ENCODE results near the gene CCL25. TPM values are rescaled to one million over a fixed set of nuclear protein-coding genes. Genes with fewer than 3 reads are reported as not detected.

CCL25 gene
- total RNA-seq, 1 experiment from 2014 or later: not detected

DNA sequence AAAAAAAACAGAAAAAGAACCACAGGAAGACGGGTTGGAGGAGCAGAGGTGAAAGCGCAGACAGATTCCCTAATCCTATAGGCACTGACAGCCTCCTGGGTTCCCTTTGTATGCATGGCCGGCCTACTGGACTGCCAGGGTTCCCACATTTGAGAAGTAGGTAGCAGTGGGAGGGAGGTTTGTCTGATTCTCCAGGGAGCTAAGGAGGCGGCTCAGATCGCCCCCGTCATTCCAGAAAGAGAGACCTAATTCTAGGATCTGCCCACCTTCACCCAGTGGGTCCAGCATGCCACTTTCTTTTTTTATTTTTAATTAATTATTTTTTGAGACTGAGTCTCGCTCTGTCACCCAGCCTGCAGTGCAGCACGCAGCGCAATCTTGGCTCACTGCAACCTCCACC is 9.7 kb upstream of the CCL25 start:
- Histone ChIP-seq H3K4me1 (ENCODE audit: control insufficient read depth in 1 of 2, insufficient read depth in 2 of 2, low read length in 2 of 2) (peaks cover 4 to 10% of the 10 kb centered on the region in 2 experiments; a peak in 3 of 4 replicates), H3K9ac (ENCODE audit: low read length) (no peak overlapping the region), H3K4me2 (ENCODE audit: low read length) (no peak overlapping the region), H2AFZ (ENCODE audit: low read depth, low read length, poor library complexity, severe bottlenecking) (no peak overlapping the region), H3K79me2 (ENCODE audit: insufficient read depth, low read length) (no peaks in the 10 kb centered on the region), H3K9me3 (ENCODE audit: control insufficient read depth in 1 of 2, insufficient read depth in 1 of 2, low read depth in 1 of 2, low read length in 2 of 2) (no peaks in the 10 kb centered on the region), H3K27me3 (ENCODE audit: insufficient read depth, low read length) (no peaks in the 10 kb centered on the region), H4K20me1 (ENCODE audit: insufficient read depth) (no peaks in the 10 kb centered on the region), H3K36me3 (ENCODE audit: control insufficient read depth in 1 of 2, insufficient read depth in 2 of 2, low read length in 2 of 2) (no peaks in the 10 kb centered on the region), H3K4me3 (replicated peaks in 1 of 2; ENCODE audit: low read depth in 1 of 2, low read length in 2 of 2) (no peak overlapping the region), H3K27ac (ENCODE audit: low read depth, low read length) (no peak overlapping the region), H3K9me2 (ENCODE audit: insufficient read depth) (no peaks in the 10 kb centered on the region)
- ChIA-PET CTCF (no interaction called here), POLR2A (interaction anchor here (0.5 kb wide), 1 partner anchor 15 kb away, joined by 3 read pairs; no protein-coding TSS in a partner anchor), RAD21 (ENCODE audit: low non-redundant PET in 1 of 2, low total read pairs in 2 of 2, uncharacterized antibody in 2 of 2, unreplicated experiment in 2 of 2) (no interaction called here)
- no peak for DNase-seq (ENCODE audit: low read depth, low spot score)
- TF ChIP-seq EGR1 (IDR thresholded peaks at IDR 0.05; ENCODE audit: low read depth) (no peak), POLR2A (IDR thresholded peaks at IDR 0.05; ENCODE audit: borderline replicate concordance, extremely low read depth, insufficient read depth, insufficient read length) (no peak), TCF7L2 (IDR thresholded peaks at IDR 0.05; ENCODE audit: borderline replicate concordance, extremely low read depth, insufficient read depth, insufficient read length) (no peak), SRF (IDR thresholded peaks at IDR 0.05; ENCODE audit: low read depth) (no peak), YY1 (IDR thresholded peaks at IDR 0.05; ENCODE audit: extremely low read depth, insufficient replicate concordance, low read depth, low read length) (no peak), ZNF274 (IDR thresholded peaks at IDR 0.05; ENCODE audit: low read depth, low read length) (no peak)
- intact Hi-C loops (cut with micrococcal nuclease): no loop called here
- ATAC-seq: no peak
- no TSS peak for BruUV-seq (replicated peaks)

DNA sequence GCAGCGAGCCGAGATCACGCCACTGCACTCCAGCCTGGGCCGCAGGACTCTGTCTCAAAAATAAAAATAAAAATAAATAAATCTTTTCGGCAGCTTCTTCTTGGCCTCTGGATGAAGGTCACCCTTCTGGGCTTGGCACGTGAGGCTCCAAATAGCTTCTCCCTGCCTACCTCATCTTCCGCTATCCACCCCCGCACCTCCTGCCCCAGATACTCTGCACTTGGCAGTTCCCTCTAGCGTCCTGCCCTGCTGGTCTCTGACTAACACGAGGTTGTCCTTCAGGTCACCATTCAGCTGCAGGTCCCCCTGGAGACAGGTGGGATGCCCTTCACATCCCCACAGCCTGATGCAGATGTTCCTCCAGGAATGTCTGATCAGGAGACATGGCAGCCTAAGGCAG is 8.5 kb upstream of the CCL25 start:
- CTCF ChIA-PET: no interaction called here
- no TSS peak for BruUV-seq (replicated peaks)
- TF ChIP-seq, protein P1, sequence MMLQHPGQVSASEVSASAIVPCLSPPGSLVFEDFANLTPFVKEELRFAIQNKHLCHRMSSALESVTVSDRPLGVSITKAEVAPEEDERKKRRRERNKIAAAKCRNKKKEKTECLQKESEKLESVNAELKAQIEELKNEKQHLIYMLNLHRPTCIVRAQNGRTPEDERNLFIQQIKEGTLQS (IDR thresholded peaks at IDR 0.05): no peak
- TF ChIP-seq, protein P2, sequence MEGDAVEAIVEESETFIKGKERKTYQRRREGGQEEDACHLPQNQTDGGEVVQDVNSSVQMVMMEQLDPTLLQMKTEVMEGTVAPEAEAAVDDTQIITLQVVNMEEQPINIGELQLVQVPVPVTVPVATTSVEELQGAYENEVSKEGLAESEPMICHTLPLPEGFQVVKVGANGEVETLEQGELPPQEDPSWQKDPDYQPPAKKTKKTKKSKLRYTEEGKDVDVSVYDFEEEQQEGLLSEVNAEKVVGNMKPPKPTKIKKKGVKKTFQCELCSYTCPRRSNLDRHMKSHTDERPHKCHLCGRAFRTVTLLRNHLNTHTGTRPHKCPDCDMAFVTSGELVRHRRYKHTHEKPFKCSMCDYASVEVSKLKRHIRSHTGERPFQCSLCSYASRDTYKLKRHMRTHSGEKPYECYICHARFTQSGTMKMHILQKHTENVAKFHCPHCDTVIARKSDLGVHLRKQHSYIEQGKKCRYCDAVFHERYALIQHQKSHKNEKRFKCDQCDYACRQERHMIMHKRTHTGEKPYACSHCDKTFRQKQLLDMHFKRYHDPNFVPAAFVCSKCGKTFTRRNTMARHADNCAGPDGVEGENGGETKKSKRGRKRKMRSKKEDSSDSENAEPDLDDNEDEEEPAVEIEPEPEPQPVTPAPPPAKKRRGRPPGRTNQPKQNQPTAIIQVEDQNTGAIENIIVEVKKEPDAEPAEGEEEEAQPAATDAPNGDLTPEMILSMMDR (IDR thresholded peaks at IDR 0.05 in 2 of 3, conservative IDR thresholded peaks at IDR 0.05 in 1 of 3; ENCODE audit: borderline replicate concordance in 1 of 3, insufficient read depth in 1 of 3, low read depth in 2 of 3, low read length in 2 of 3): no peak
- no peak for TF ChIP-seq SIN3A (IDR thresholded peaks at IDR 0.05; ENCODE audit: low read depth)
- no peak for TF ChIP-seq CEBPB (IDR thresholded peaks at IDR 0.05; ENCODE audit: low read depth)
- no peak for TF ChIP-seq EZH2 (IDR thresholded peaks at IDR 0.05)
- TF ChIP-seq ELF1 (IDR thresholded peaks at IDR 0.05; ENCODE audit: borderline replicate concordance, low read depth): no peak
- TF ChIP-seq, protein P3, sequence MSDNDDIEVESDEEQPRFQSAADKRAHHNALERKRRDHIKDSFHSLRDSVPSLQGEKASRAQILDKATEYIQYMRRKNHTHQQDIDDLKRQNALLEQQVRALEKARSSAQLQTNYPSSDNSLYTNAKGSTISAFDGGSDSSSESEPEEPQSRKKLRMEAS (IDR thresholded peaks at IDR 0.05): no peak
- TF ChIP-seq ZFX (IDR thresholded peaks at IDR 0.05): no peak
- no peak for TF ChIP-seq EZH2phosphoT487 (IDR thresholded peaks at IDR 0.05; ENCODE audit: borderline replicate concordance)
- no peak for TF ChIP-seq ZNF274 (IDR thresholded peaks at IDR 0.05; ENCODE audit: low read depth, low read length)
- no peak for TF ChIP-seq CBX3 (IDR thresholded peaks at IDR 0.05; ENCODE audit: low read depth)
- TF ChIP-seq, protein P4, sequence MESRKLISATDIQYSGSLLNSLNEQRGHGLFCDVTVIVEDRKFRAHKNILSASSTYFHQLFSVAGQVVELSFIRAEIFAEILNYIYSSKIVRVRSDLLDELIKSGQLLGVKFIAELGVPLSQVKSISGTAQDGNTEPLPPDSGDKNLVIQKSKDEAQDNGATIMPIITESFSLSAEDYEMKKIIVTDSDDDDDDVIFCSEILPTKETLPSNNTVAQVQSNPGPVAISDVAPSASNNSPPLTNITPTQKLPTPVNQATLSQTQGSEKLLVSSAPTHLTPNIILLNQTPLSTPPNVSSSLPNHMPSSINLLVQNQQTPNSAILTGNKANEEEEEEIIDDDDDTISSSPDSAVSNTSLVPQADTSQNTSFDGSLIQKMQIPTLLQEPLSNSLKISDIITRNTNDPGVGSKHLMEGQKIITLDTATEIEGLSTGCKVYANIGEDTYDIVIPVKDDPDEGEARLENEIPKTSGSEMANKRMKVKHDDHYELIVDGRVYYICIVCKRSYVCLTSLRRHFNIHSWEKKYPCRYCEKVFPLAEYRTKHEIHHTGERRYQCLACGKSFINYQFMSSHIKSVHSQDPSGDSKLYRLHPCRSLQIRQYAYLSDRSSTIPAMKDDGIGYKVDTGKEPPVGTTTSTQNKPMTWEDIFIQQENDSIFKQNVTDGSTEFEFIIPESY (IDR thresholded peaks at IDR 0.05; ENCODE audit: extremely low read depth, insufficient replicate concordance, low read length): no peak
- TF ChIP-seq RAD21 (IDR thresholded peaks at IDR 0.05; ENCODE audit: low read depth): no peak
- no peak for TF ChIP-seq POLR2AphosphoS5 (IDR thresholded peaks at IDR 0.05; ENCODE audit: low read depth, low read length)

More for the DNA sequence above, 8.5 kb upstream of the CCL25 start:
- ATAC-seq (no peak), DNase-seq (ENCODE audit: low read depth, low spot score) (no peak)
- H3K9me2 ChIP-seq (ENCODE audit: insufficient read depth): no peaks in the 10 kb centered on the region
- H3K27me3 ChIP-seq (ENCODE audit: insufficient read depth, low read length): no peaks in the 10 kb centered on the region
- H2AFZ ChIP-seq (ENCODE audit: low read depth, low read length, poor library complexity, severe bottlenecking): no peak overlapping the region
- POLR2A ChIA-PET: no interaction called here
- H3K36me3 ChIP-seq (ENCODE audit: control insufficient read depth in 1 of 2, insufficient read depth in 2 of 2, low read length in 2 of 2): no peaks in the 10 kb centered on the region
- no peak overlapping the region for H3K9ac ChIP-seq (ENCODE audit: low read length)
- RAD21 ChIA-PET (ENCODE audit: low non-redundant PET in 1 of 2, low total read pairs in 2 of 2, uncharacterized antibody in 2 of 2, unreplicated experiment in 2 of 2): no interaction called here
- H3K9me3 ChIP-seq (ENCODE audit: control insufficient read depth in 1 of 2, insufficient read depth in 1 of 2, low read depth in 1 of 2, low read length in 2 of 2): no peaks in the 10 kb centered on the region
- peaks cover 4 to 10% of the 10 kb centered on the region in 2 experiments; a peak in 3 of 4 replicates for H3K4me1 ChIP-seq (ENCODE audit: control insufficient read depth in 1 of 2, insufficient read depth in 2 of 2, low read length in 2 of 2)
- no peak overlapping the region for H3K27ac ChIP-seq (ENCODE audit: low read depth, low read length)
- H3K4me2 ChIP-seq (ENCODE audit: low read length): no peak overlapping the region
- H3K4me3 ChIP-seq (replicated peaks in 1 of 2; ENCODE audit: low read depth in 1 of 2, low read length in 2 of 2): no peak overlapping the region
- H4K20me1 ChIP-seq (ENCODE audit: insufficient read depth): no peaks in the 10 kb centered on the region
- no peaks in the 10 kb centered on the region for H3K79me2 ChIP-seq (ENCODE audit: insufficient read depth, low read length)
- intact Hi-C loops (cut with micrococcal nuclease): no loop called here

All from HCT116 (cell line).